HEK293 (cell line): ENCODE measurements around the gene KCNS3.

Source experiments
- CTCF ChIA-PET: fragments of 350-600 bp; formaldehyde crosslinking; extraction: SDS; loops from one replicate; lab custom pipeline; 2021; ENCODE audit warnings: antibody characterized with exemption; lab: Yijun Ruan, JAX
- POLR2A ChIA-PET: fragments of 300-600 bp; formaldehyde crosslinking; extraction: SDS; loops from one replicate; lab custom pipeline; 2020; ENCODE audit warnings: antibody characterized with exemption, inconsistent platforms; lab: Yijun Ruan, JAX
- H3K27ac ChIP-seq: fragments of 200-500 bp; sonication (Bioruptor generic); 2 replicates; pipeline ENCODE4 v1.5.1; 2014; ENCODE audit warnings: low read depth, low read length, control low read depth, inconsistent platforms; ENCODE audit errors: extremely low read depth
- H3K36me3 ChIP-seq, 2 experiments: fragments of 200-500 bp in 1 of 2; sonication (Bioruptor generic) in 1 of 2; 1 replicate in 1 of 2; 2 replicates in 1 of 2; pipeline ENCODE4 v1.5.1; 2014 to 2017; ENCODE audit warnings: inconsistent platforms in 2 of 2, low read length in 2 of 2; ENCODE audit not compliant: control insufficient read depth in 2 of 2, insufficient read depth in 1 of 2
- H3K4me1 ChIP-seq: fragments of 200-500 bp; sonication (Bioruptor generic); 2 replicates; pipeline ENCODE4 v1.5.1; 2014; ENCODE audit warnings: mild to moderate bottlenecking, low read length, inconsistent platforms; ENCODE audit not compliant: control insufficient read depth, insufficient read depth
- H3K4me3 ChIP-seq: 2 replicates; pipeline ENCODE4 v1.5.1; 2011; ENCODE audit warnings: low read depth, mild to moderate bottlenecking, control low read depth, low read length, moderate library complexity
- H3K9me3 ChIP-seq: fragments of 200-500 bp; sonication (Bioruptor generic); 2 replicates; pipeline ENCODE4 v1.5.1; 2014; ENCODE audit warnings: low read depth, low read length, inconsistent platforms; ENCODE audit not compliant: control insufficient read depth, insufficient read depth
- BCL11A ChIP-seq: fragments of 450-650 bp; formaldehyde crosslinking; IDR thresholded peaks from 2 replicates; pipeline ENCODE4 v1.5.1; 2016; ENCODE audit warnings: low read depth, missing biosample characterization, missing genetic modification characterization
- FEZF1 ChIP-seq: fragments of 450-650 bp; formaldehyde crosslinking; IDR thresholded peaks from 2 replicates; pipeline ENCODE4 v1.5.1; 2016; ENCODE audit warnings: missing biosample characterization, missing genetic modification characterization
- GLIS1 ChIP-seq: fragments of 450-650 bp; formaldehyde crosslinking; IDR thresholded peaks from 2 replicates; pipeline ENCODE4 v1.5.1; 2016; ENCODE audit warnings: missing biosample characterization, missing genetic modification characterization
- HOXA7 ChIP-seq: sonication (generic); formaldehyde crosslinking; IDR thresholded peaks from 2 replicates; pipeline ENCODE4 v1.8.1; 2022; ENCODE audit warnings: missing genetic modification reagents, borderline replicate concordance
- KLF1 ChIP-seq: fragments of 450-650 bp; formaldehyde crosslinking; IDR thresholded peaks from 2 replicates; pipeline ENCODE4 v1.5.1; 2016; ENCODE audit warnings: missing biosample characterization, missing genetic modification characterization
- ZBTB17 ChIP-seq: fragments of 450-650 bp; formaldehyde crosslinking; IDR thresholded peaks from 2 replicates; pipeline ENCODE4 v1.5.1; 2016; ENCODE audit warnings: missing biosample characterization, missing genetic modification characterization
- ZBTB21 ChIP-seq: fragments of 450-650 bp; formaldehyde crosslinking; IDR thresholded peaks from 2 replicates; pipeline ENCODE4 v1.5.1; 2017; ENCODE audit warnings: missing biosample characterization, missing genetic modification characterization
- ZNF114 ChIP-seq: fragments of 450-650 bp; formaldehyde crosslinking; IDR thresholded peaks from 2 replicates; pipeline ENCODE4 v1.5.0; 2017; ENCODE audit warnings: missing biosample characterization, missing genetic modification characterization
- ZNF140 ChIP-seq: fragments of 450-650 bp; formaldehyde crosslinking; IDR thresholded peaks from 2 replicates; pipeline ENCODE4 v1.5.1; 2016; ENCODE audit warnings: missing biosample characterization, missing genetic modification characterization
- ZNF202 ChIP-seq: fragments of 450-650 bp; formaldehyde crosslinking; IDR thresholded peaks from 2 replicates; pipeline ENCODE4 v1.5.1; 2016; ENCODE audit warnings: missing biosample characterization, missing genetic modification characterization, borderline replicate concordance
- ZNF239 ChIP-seq: fragments of 450-650 bp; formaldehyde crosslinking; IDR thresholded peaks from 2 replicates; pipeline ENCODE4 v1.5.1; 2016; ENCODE audit warnings: missing biosample characterization, missing genetic modification characterization
- ZNF324 ChIP-seq: fragments of 450-650 bp; formaldehyde crosslinking; IDR thresholded peaks from 2 replicates; pipeline ENCODE4 v1.5.1; 2016; ENCODE audit warnings: missing biosample characterization, missing genetic modification characterization
- ZNF37A ChIP-seq: fragments of 450-650 bp; IDR thresholded peaks from 2 replicates; pipeline ENCODE4 v1.5.1; 2018; ENCODE audit warnings: missing biosample characterization, missing genetic modification characterization
- ZNF404 ChIP-seq: fragments of 450-650 bp; formaldehyde crosslinking; IDR thresholded peaks from 2 replicates; pipeline ENCODE4 v1.5.1; 2017; ENCODE audit warnings: missing biosample characterization, missing genetic modification characterization
- ZNF548 ChIP-seq: fragments of 450-650 bp; formaldehyde crosslinking; IDR thresholded peaks from 2 replicates; pipeline ENCODE4 v1.5.1; 2016; ENCODE audit warnings: missing biosample characterization, missing genetic modification characterization
- ZNF596 ChIP-seq: fragments of 450-650 bp; IDR thresholded peaks from 2 replicates; pipeline ENCODE4 v1.5.0; 2018; ENCODE audit warnings: missing biosample characterization, mild to moderate bottlenecking, missing genetic modification characterization, moderate library complexity
- ZNF701 ChIP-seq: fragments of 450-650 bp; formaldehyde crosslinking; IDR thresholded peaks from 2 replicates; pipeline ENCODE4 v1.5.1; 2016; ENCODE audit warnings: missing biosample characterization, missing genetic modification characterization
- ZNF747 ChIP-seq: fragments of 450-650 bp; formaldehyde crosslinking; IDR thresholded peaks from 2 replicates; pipeline ENCODE4 v1.5.1; 2016; ENCODE audit warnings: missing biosample characterization, missing genetic modification characterization
- ZNF777 ChIP-seq: fragments of 450-650 bp; formaldehyde crosslinking; IDR thresholded peaks from 2 replicates; pipeline ENCODE4 v1.5.1; 2017; ENCODE audit warnings: missing biosample characterization, missing genetic modification characterization, borderline replicate concordance
- ZNF792 ChIP-seq: fragments of 450-650 bp; formaldehyde crosslinking; IDR thresholded peaks from 2 replicates; pipeline ENCODE4 v1.5.1; 2016; ENCODE audit warnings: missing biosample characterization, missing genetic modification characterization
- ZNF843 ChIP-seq: fragments of 450-650 bp; formaldehyde crosslinking; IDR thresholded peaks from 2 replicates; pipeline ENCODE4 v1.5.1; 2016; ENCODE audit warnings: missing biosample characterization, missing genetic modification characterization
- ZSCAN16 ChIP-seq: fragments of 450-650 bp; formaldehyde crosslinking; IDR thresholded peaks from 2 replicates; pipeline ENCODE4 v1.5.1; 2016; ENCODE audit warnings: missing biosample characterization, missing genetic modification characterization
- ZSCAN23 ChIP-seq: fragments of 450-650 bp; formaldehyde crosslinking; IDR thresholded peaks from 2 replicates; pipeline ENCODE4 v1.5.1; 2016; ENCODE audit warnings: missing biosample characterization, missing genetic modification characterization
- TF ChIP-seq, protein P1 (sequence below): fragments of 450-650 bp; formaldehyde crosslinking; IDR thresholded peaks from 2 replicates; pipeline ENCODE4 v1.5.1; 2017; ENCODE audit warnings: missing biosample characterization, missing genetic modification characterization
- TF ChIP-seq, protein P2 (sequence below): fragments of 450-650 bp; formaldehyde crosslinking; IDR thresholded peaks from 2 replicates; pipeline ENCODE4 v1.5.1; 2016; ENCODE audit warnings: missing biosample characterization, missing genetic modification characterization
- TF ChIP-seq, protein P3 (sequence below): fragments of 450-650 bp; formaldehyde crosslinking; IDR thresholded peaks from 2 replicates; pipeline ENCODE4 v1.5.1; 2016; ENCODE audit warnings: missing biosample characterization, missing genetic modification characterization, borderline replicate concordance

Gene KCNS3

DNA sequence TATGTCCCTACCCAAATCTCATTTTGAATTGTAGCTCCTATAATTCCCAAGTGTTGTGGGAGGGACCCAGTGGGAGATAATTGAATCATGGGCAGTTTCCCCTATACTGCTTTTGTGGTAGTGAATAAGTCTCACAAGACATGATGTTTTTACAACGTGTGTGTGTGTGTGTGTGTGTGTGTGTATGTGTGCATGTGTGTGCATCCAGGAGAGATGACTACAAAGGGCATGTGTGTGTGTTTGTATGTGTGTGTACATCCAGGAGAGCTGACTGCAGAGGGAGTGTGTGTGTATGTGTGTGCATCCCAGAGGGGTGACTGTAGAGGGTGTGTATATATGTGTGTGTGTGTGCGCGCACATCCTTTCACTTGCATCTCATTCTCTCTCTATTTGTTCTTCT lies 86.7 kb downstream of the KCNS3 start:
- no peaks in the 10 kb centered on the region for H3K36me3 ChIP-seq
- H3K4me3 ChIP-seq = no peak overlapping the region
- POLR2A ChIA-PET = no interaction called here
- H3K27ac ChIP-seq = no peak overlapping the region
- CTCF ChIA-PET = interaction anchor here (0.7 kb wide), 1 partner anchor 72 kb away, joined by 3 read pairs; no protein-coding TSS in a partner anchor
- no peaks in the 10 kb centered on the region for H3K9me3 ChIP-seq
- H3K4me1 ChIP-seq = no peaks in the 10 kb centered on the region
- TF ChIP-seq KLF1 (tag by site-specific recombination) (no peak), ZSCAN23 (tag by site-specific recombination) (no peak), GLIS1 (tag by site-specific recombination) (no peak), ZNF140 (tag by site-specific recombination) (no peak), ZNF548 (tag by site-specific recombination) (no peak)
- TF ChIP-seq, protein P1, sequence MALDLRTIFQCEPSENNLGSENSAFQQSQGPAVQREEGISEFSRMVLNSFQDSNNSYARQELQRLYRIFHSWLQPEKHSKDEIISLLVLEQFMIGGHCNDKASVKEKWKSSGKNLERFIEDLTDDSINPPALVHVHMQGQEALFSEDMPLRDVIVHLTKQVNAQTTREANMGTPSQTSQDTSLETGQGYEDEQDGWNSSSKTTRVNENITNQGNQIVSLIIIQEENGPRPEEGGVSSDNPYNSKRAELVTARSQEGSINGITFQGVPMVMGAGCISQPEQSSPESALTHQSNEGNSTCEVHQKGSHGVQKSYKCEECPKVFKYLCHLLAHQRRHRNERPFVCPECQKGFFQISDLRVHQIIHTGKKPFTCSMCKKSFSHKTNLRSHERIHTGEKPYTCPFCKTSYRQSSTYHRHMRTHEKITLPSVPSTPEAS (tag by site-specific recombination) = peak; percentile 90

DNA sequence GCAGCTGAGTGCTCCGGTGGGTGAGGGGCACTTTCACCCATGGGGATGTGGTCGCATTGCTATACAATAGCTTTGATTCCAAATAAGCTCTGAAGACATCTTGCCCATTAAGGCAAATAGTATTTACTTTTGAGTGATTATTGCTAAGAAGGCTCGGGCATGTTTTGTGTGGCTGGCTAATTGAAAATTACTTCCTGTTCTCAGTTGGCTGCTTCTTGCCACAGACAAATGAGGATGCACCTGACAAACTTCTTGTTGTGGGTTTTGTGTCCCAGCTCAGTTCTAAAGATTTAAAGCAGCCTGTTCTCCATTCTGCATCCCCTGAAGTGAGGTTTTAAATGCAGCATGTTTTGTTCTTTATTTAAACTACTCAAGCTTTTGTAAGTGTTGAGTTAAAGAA lies 88.3 kb downstream of the KCNS3 start:
- TF ChIP-seq ZNF596 = no peak
- no peak for TF ChIP-seq ZNF324 (tag by site-specific recombination)
- TF ChIP-seq, all 188 proteins: peak for 0
- Histone ChIP-seq H3K4me1 (no peaks in the 10 kb centered on the region), H3K27ac (no peak overlapping the region), H3K4me3 (no peak overlapping the region), H3K9me3 (no peaks in the 10 kb centered on the region), H3K36me3 (no peaks in the 10 kb centered on the region)
- ChIA-PET POLR2A (no interaction called here), CTCF (no interaction called here)

DNA sequence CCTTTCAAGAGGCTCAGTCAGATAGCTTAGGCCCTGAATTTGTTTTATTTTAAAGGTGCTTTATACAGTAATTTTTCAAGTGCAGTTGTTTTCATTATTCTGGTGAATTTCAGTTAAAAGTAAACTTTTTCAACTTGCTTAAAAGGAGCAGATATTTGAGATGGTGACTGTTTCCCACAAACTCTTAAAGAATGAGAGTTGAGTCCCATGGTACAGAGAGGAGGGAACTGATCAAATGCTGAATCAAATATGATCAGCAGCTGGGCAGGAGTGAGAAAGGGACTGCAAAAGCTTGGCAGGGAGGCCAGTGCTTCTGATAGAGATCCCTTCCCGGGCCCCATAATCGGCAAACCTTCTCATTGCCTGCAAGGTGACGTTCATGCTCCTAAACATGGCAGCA lies 91.2 kb downstream of the KCNS3 start:
- no peak overlapping the region for H3K27ac ChIP-seq
- TF ChIP-seq ZBTB17 (tag by site-specific recombination) (no peak), KLF1 (tag by site-specific recombination) (no peak), ZNF843 (tag by site-specific recombination) (no peak), FEZF1 (tag by site-specific recombination) (no peak), ZNF404 (no peak), ZNF777 (tag by site-specific recombination) (no peak), ZNF239 (tag by site-specific recombination) (no peak), ZNF114 (tag by site-specific recombination) (no peak), ZNF792 (no peak), ZNF140 (tag by site-specific recombination) (no peak), ZNF747 (tag by site-specific recombination) (no peak), ZBTB21 (no peak), ZSCAN16 (tag by site-specific recombination) (no peak), ZNF202 (tag by site-specific recombination) (no peak), ZNF37A (no peak), BCL11A (tag by site-specific recombination) (no peak), ZNF701 (tag by site-specific recombination) (no peak), HOXA7 (CRISPR knock-in tag) (no peak)
- TF ChIP-seq, protein P2, sequence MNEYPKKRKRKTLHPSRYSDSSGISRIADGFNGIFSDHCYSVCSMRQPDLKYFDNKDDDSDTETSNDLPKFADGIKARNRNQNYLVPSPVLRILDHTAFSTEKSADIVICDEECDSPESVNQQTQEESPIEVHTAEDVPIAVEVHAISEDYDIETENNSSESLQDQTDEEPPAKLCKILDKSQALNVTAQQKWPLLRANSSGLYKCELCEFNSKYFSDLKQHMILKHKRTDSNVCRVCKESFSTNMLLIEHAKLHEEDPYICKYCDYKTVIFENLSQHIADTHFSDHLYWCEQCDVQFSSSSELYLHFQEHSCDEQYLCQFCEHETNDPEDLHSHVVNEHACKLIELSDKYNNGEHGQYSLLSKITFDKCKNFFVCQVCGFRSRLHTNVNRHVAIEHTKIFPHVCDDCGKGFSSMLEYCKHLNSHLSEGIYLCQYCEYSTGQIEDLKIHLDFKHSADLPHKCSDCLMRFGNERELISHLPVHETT = no peak
- TF ChIP-seq, protein P3, sequence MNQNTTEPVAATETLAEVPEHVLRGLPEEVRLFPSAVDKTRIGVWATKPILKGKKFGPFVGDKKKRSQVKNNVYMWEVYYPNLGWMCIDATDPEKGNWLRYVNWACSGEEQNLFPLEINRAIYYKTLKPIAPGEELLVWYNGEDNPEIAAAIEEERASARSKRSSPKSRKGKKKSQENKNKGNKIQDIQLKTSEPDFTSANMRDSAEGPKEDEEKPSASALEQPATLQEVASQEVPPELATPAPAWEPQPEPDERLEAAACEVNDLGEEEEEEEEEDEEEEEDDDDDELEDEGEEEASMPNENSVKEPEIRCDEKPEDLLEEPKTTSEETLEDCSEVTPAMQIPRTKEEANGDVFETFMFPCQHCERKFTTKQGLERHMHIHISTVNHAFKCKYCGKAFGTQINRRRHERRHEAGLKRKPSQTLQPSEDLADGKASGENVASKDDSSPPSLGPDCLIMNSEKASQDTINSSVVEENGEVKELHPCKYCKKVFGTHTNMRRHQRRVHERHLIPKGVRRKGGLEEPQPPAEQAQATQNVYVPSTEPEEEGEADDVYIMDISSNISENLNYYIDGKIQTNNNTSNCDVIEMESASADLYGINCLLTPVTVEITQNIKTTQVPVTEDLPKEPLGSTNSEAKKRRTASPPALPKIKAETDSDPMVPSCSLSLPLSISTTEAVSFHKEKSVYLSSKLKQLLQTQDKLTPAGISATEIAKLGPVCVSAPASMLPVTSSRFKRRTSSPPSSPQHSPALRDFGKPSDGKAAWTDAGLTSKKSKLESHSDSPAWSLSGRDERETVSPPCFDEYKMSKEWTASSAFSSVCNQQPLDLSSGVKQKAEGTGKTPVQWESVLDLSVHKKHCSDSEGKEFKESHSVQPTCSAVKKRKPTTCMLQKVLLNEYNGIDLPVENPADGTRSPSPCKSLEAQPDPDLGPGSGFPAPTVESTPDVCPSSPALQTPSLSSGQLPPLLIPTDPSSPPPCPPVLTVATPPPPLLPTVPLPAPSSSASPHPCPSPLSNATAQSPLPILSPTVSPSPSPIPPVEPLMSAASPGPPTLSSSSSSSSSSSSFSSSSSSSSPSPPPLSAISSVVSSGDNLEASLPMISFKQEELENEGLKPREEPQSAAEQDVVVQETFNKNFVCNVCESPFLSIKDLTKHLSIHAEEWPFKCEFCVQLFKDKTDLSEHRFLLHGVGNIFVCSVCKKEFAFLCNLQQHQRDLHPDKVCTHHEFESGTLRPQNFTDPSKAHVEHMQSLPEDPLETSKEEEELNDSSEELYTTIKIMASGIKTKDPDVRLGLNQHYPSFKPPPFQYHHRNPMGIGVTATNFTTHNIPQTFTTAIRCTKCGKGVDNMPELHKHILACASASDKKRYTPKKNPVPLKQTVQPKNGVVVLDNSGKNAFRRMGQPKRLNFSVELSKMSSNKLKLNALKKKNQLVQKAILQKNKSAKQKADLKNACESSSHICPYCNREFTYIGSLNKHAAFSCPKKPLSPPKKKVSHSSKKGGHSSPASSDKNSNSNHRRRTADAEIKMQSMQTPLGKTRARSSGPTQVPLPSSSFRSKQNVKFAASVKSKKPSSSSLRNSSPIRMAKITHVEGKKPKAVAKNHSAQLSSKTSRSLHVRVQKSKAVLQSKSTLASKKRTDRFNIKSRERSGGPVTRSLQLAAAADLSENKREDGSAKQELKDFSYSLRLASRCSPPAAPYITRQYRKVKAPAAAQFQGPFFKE (tag by site-specific recombination) = no peak
- H3K36me3 ChIP-seq = no peaks in the 10 kb centered on the region
- POLR2A ChIA-PET = no interaction called here
- no peaks in the 10 kb centered on the region for H3K9me3 ChIP-seq
- H3K4me1 ChIP-seq = no peaks in the 10 kb centered on the region
- CTCF ChIA-PET = interaction anchor here (0.9 kb wide), 1 partner anchor 14 kb away, joined by 3 read pairs; no protein-coding TSS in a partner anchor
- no peak overlapping the region for H3K4me3 ChIP-seq
